OCI-LY3 (cell line): ENCODE data around the gene ISLR2.

ENCODE experiments used
- H2AFZ ChIP-seq: fragments of 200-600, 300-600 bp; shearing (Covaris generic); 2 replicates; pipeline ENCODE4 v1.6.0; 2014; ENCODE audit warnings: antibody characterized with exemption, low read depth, low read length
- H3K27ac ChIP-seq: fragments of 200-600, 300-600 bp; sonication (generic); 2 replicates; pipeline ENCODE4 v1.5.1; 2014; ENCODE audit warnings: mild to moderate bottlenecking, low read length, moderate library complexity, mixed read lengths
- H3K27me3 ChIP-seq: fragments of 200-600, 300-600 bp; sonication (generic); 2 replicates; pipeline ENCODE4 v1.6.1; 2014; ENCODE audit warnings: low read depth, low read length, mixed read lengths
- H3K36me3 ChIP-seq: fragments of 200-600, 300-600 bp; sonication (generic); replicated peaks from 2 replicates; pipeline ENCODE3; 2014; ENCODE audit warnings: low read depth, low read length, mixed read lengths
- H3K4me1 ChIP-seq: fragments of 300-600, 200-600 bp; sonication (generic); 2 replicates; pipeline ENCODE4 v1.6.1; 2014; ENCODE audit warnings: low read length, mixed read lengths
- H3K4me2 ChIP-seq: fragments of 200-600, 300-600 bp; sonication (generic); 2 replicates; pipeline ENCODE4 v1.6.1; 2014; ENCODE audit warnings: low read length, mixed read lengths
- H3K4me3 ChIP-seq: fragments of 300-600, 200-600 bp; sonication (generic); 2 replicates; pipeline ENCODE4 v1.5.1; 2014; ENCODE audit warnings: antibody characterized with exemption, mild to moderate bottlenecking, low read length, moderate library complexity
- H3K79me2 ChIP-seq: fragments of 300-600, 200-600 bp; shearing (Covaris generic); 2 replicates; pipeline ENCODE4 v1.6.1; 2014; ENCODE audit warnings: mild to moderate bottlenecking, low read length, mixed read lengths
- H3K9ac ChIP-seq: fragments of 300-600, 200-600 bp; shearing (Covaris generic); 2 replicates; pipeline ENCODE4 v1.6.0; 2014; ENCODE audit warnings: mild to moderate bottlenecking, low read length, moderate library complexity
- H3K9me3 ChIP-seq: fragments of 200-600, 300-600 bp; shearing (Covaris generic); 2 replicates; pipeline ENCODE4 v1.6.1; 2014; ENCODE audit warnings: low read length, mixed read lengths; ENCODE audit not compliant: insufficient read depth
- H4K20me1 ChIP-seq: fragments of 200-600, 300-600 bp; sonication (generic); 2 replicates; pipeline ENCODE4 v1.6.1; 2016; ENCODE audit warnings: low read length, mixed read lengths; ENCODE audit not compliant: insufficient read depth
- CTCF ChIP-seq: fragments of 200-600, 300-600 bp; sonication (generic); IDR thresholded peaks from 2 replicates; pipeline ENCODE4 v1.5.1; 2014; ENCODE audit warnings: antibody characterized with exemption, low read length, low read depth
- EZH2phosphoT487 ChIP-seq: fragments of 200-600 bp; shearing (Covaris generic); IDR thresholded peaks from 2 replicates; pipeline ENCODE4 v1.6.1; 2018; ENCODE audit warnings: antibody characterized with exemption, mixed run types, low read depth

The ISLR2 gene

GRCh38 chr15:74185710-74186348 lies 55.4 kb downstream of the ISLR2 start:
- TF ChIP-seq EZH2phosphoT487 (no peak), CTCF (no peak)
- H4K20me1 ChIP-seq, result no peaks in the 10 kb centered on the region
- peaks cover 5% of the 10 kb centered on the region for H3K4me1 ChIP-seq
- H3K9me3 ChIP-seq, result no peaks in the 10 kb centered on the region
- no peak overlapping the region for H3K4me3 ChIP-seq
- H3K27ac ChIP-seq, result no peak overlapping the region
- no peaks in the 10 kb centered on the region for H3K79me2 ChIP-seq
- peaks cover 13% of the 10 kb centered on the region for H3K27me3 ChIP-seq
- H3K36me3 ChIP-seq, result no peaks in the 10 kb centered on the region
- H3K9ac ChIP-seq, result no peak overlapping the region
- no peak overlapping the region for H3K4me2 ChIP-seq
- H2AFZ ChIP-seq, result no peak overlapping the region
